ENCODE results near the gene SPDYE3.

DNA sequence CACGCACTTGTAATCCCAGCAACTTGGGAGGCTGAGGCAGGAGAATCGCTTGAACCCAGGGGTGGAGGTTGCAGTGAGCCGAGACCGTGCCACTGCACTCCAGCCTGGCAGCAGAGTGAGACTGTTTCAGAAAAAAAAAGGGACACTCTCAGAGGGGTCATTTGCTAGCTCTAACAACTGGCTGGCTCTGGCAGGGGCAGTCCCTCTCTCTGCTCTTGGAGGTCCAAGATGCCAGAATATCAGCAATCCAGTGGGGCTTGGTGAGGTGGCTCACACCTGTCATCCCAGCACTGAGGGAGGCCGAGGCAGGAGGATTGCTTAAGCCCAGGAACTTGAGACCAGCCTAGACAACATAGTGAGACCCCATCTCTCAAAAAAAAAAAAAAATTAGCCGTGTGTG, 63.2 kb downstream of the SPDYE3 start:
- TF ChIP-seq, protein P1, sequence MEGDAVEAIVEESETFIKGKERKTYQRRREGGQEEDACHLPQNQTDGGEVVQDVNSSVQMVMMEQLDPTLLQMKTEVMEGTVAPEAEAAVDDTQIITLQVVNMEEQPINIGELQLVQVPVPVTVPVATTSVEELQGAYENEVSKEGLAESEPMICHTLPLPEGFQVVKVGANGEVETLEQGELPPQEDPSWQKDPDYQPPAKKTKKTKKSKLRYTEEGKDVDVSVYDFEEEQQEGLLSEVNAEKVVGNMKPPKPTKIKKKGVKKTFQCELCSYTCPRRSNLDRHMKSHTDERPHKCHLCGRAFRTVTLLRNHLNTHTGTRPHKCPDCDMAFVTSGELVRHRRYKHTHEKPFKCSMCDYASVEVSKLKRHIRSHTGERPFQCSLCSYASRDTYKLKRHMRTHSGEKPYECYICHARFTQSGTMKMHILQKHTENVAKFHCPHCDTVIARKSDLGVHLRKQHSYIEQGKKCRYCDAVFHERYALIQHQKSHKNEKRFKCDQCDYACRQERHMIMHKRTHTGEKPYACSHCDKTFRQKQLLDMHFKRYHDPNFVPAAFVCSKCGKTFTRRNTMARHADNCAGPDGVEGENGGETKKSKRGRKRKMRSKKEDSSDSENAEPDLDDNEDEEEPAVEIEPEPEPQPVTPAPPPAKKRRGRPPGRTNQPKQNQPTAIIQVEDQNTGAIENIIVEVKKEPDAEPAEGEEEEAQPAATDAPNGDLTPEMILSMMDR (IDR thresholded peaks at IDR 0.05): no peak
- no peak for TF ChIP-seq POLR2A (IDR thresholded peaks at IDR 0.05)

Measured in thyroid gland (tissue), 4 donors.